GM18508 (cell line): ENCODE results near the gene TOM1.

Experiments used
- ATAC-seq: cut with Tn5 transposase; IDR thresholded peaks from one replicate; pipeline ENCODE4 v1.9.1; 2021; ENCODE audit warnings: moderate number of reproducible peaks; ENCODE audit not compliant: insufficient read depth, unreplicated experiment

The TOM1 gene

DNA sequence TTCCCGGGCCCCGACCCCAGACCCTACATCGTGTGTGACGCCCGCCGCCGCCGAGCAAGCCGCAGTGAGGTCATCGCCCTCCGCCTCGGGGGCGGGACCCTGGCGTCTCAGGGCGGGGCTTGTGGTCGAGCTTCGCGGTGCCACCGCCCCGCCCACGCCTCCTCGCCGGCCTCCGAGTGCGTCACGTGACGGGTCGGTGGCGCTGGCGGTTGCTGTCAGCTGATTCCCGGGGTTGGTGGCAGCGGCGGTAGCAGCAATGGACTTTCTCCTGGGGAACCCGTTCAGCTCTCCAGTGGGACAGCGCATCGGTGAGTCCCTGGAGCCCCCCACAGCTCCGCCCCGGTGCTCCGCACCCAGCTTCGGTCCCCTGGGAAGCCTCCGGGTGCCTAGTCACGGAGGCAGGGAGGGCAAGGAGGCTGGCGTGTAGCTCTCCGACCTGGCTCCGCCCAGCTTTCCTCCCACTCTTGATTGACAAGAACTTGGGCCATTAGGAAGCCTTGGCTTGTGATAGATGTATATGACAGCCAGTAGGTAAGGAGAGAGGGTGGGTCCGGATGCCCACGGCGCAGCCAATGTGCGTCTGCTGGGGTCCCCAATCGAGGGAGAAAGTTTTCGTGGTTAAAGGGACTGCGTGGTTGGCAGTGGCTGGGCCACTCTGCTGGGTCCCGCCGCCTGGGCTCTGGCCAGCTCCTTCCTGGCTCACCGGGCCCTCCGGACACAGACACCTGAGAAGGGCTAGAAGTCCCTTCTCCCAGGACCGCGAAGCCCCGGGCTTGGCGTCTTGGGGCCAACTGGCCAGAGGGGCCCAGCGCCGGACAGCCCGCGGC, at the start of gene TOM1:
TSS of gene TOM1 (plus strand) at position 222 of the 827 bp plus-strand sequence. CDS start at position 257, 35 bp downstream.
- peak; percentile 93 for ATAC-seq

DNA sequence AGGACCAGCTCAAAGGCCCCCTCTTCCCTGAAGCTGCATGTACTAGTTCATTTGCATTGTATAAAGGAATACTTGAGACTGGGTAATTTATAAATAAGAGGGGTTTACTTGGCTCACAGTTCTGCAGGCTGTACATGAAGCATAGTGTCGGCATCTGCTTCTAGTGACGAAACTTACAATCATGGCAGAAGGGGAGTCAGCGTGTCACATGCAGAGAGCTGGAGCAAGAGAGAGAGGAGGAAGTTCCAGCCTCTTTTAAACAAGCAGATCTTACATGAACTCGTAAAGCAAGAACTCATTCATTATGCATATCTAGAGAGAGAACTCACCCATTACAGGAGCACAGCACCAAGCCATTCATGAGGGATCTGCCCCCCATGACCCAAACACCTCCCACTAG, 49.5 kb upstream of the TOM1 start:
- no peak for ATAC-seq

DNA sequence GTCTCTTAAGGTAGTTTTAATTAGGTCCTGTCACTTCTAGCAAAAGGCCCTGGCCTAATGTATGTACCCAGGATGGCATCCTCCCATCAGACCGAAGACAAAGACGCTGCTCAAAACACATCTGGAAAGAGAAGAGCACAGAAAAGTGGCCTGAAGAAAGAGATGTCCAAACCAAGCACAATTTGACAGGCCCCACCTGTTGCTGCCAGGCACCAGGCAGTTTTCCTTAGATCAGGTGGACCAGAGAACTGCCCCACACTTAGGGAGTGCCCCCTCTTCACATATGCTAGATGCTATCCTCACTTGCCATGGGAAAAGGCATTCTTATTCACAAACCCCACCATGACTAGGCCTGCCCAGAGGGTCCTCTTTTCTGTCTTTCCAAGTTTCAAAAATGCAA, 45.7 kb upstream of the TOM1 start:
- no peak for ATAC-seq

DNA sequence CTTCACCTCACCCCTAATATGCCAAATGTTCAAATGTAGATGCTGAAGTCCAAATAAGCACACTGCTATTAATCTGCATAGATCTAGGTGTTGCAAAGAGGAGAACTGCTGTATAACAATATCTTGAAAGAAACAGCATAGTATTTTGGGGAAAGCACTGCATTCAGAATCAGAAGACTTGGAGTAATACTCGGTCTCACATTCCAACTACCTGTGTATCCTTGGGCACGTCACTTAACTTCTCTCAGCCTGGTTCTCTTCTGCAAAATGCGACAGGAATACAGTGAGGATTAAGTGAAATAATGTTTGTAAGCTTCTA, 42.7 kb upstream of the TOM1 start:
- ATAC-seq = peak; percentile 29

DNA sequence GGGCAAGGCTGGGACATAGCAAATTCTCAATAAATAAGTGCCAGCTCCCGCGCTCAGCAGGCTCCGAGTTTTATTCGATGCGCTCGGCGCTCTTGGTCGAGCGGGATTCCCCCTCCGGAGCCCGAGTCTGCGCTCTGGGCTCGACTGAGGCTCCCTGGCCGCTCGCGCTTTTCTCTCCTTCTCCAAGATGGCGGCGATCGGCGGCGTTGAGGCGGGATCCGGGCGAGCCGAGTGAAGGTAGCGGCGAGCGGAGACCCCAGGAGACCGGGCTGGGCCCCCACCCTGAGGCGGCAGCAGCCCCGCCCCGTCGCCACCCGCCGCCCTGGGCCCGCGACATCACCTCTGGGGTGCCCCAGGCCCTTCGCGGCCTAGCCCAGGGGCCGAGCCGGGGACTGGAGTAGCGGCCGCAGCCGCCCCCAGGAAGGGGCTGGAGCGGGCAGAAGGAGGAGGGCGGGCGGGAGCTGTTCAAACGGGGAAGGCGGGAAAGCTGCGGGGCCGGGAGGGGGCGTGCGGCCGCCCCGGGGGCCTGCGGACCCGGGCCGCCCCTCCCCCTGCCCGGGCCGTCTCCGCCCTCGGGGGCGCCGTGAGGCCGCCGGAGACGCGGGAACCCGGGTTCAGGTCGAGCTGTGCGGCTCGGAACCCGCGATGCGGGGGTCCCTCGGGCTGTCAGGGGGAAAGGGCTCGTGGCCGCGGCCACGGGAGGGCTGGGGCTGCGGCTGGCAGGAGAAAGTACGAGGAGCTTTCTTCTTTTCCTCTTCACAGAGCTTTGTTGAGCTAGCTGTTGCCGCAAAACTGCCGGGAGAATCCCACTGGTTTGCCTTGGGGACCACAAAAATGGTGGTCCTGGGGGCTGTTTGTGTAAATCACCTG, 42.1 kb upstream of the TOM1 start, which contains the start of gene HMGXB4:
TSS of gene HMGXB4 (plus strand) at position 173 of the 870 bp plus-strand sequence. CDS start 4,898 bp downstream, outside the sequence.
- ATAC-seq = peak; percentile 65

DNA sequence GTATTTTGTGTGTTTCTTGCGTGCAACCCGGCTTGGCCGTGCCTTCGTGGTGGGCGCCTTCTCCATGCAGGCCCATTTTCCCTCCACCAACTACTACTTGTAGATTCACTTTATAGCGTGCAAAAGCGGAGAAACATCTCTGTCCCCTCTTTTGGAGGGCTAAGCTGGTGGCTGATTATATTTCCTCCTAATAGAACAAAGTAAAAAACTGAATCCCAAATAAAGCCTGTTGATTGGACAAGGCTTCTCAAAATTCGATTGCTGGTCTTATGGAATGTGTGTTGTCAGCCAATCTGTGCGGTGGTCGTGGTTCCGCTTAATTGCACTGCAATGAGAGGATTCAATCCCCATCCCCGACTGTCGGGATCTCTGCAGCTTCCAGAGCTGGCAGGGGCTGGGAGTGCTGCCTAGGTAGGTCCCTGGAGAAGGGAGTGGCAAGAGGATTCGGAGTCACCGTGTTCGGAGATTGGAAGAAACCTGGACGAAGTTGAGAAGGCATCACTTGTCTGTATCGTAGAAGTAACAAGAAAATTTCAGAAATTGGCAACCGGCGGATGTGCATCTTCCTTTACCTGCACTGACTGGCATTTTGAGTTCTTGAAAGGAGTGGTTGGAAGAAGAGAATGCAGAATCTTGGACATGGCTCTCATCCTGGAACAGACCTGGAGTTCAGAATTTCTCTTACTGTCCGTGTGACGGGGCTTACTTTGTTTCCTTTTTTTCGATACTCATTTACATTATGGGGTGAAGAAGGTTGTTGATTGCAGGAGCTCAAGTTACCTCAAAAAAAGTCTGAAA, 41.3 kb upstream of the TOM1 start:
- ATAC-seq = no peak

DNA sequence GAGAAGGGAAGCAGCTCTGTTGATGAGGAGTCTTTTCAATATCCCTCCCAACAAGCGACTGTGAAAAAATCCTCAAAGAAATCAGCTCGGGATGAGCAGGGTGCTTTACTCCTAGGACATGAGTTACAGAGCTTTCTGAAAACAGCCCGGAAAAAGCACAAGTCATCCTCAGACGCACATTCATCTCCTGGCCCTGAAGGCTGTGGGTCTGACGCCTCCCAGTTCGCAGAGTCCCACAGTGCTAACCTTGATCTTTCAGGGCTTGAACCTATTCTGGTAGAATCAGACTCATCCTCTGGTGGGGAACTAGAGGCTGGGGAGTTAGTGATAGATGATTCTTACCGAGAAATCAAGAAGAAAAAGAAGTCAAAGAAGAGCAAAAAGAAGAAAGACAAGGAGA, 34.7 kb upstream of the TOM1 start:
- ATAC-seq = no peak

DNA sequence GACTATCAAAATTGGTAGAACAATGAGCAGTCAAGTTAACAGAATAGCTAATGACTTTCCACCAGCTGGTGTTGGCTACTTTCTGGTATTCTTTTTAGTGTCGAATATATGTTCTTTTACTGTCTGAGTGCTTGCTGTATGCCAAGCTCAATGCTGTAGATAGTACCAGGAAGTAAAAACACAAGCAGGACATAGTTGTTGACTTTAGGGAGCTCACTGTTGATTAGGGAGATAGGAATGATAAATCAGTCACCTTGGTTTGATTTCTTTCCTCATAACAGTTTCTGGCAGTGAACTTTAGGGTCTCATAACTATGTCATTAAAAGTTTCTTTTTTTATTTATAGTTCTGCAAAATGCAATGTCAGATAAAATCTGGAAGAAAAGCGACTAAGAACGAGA, 33.4 kb upstream of the TOM1 start:
- no peak for ATAC-seq

DNA sequence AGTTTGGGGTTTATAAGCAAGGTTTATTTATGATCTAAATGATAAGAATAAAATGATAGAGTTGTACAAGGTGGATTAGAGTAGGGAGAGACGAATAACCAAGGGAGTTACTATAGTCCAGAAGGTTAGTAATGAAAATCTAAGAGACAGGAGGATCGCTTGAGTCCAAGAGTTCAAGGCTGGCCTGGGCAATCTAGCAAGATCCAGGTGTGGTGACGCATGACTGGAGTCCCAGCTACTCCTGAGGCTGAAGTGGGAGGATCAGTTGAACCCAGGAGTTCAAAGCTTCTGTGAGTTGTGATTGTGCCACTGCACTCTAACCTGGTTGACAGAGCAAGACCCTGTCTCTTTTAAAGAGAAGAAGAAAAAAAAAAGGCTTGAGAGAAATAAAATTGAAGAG, 30.1 kb upstream of the TOM1 start:
- no peak for ATAC-seq

DNA sequence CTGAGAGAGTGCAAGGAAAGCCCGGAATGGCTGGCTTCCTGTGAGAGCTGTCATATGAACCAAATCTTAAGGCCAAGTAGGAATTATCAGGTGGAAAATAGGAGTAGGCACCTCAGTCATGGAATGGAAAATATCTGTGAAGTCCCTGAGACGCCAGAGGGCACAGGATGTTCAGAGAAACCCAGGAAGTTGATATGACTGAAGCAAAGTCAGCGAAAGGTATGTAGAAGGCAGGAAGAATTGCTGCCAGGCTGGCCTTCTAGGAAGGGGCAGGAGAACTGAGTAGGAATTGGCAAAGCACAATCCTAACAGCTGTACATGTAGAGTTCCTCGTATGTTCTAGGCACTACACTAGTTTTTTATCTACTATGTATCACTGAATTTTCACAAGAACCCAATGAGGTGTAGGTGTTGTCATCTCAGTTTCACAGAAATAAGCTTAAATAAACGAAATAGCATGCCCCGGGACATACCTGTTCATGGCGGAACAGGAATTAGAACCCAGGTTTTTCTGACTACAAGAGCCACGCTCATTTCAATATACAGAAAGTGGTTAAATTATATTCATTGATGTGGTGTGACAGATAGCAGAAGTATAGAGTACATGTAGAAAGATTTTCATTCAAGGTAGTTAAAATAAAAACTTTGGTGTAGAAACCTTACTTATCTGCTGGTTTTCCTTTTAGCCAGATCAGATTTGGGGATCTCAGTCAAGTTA, 25.4 kb upstream of the TOM1 start:
- no peak for ATAC-seq

DNA sequence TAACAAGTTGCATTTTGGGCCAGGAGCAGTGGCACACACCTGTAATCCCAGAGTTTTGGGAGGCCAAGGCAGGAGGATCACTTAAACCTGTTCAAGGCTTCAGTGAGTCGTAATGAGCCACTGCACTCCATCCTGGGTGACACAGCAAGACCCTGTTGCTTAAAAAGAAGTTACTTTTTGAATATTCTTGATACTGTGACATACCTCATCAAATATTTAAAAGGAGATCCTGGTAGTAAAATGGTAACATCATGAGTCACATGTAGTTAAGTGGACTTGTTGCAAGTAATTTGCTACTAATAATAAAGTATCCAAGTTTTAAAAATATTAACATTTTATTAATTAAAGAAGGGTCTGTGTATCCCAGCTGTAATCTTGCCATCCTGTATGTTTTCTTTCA, 24.1 kb upstream of the TOM1 start:
- no peak for ATAC-seq

DNA sequence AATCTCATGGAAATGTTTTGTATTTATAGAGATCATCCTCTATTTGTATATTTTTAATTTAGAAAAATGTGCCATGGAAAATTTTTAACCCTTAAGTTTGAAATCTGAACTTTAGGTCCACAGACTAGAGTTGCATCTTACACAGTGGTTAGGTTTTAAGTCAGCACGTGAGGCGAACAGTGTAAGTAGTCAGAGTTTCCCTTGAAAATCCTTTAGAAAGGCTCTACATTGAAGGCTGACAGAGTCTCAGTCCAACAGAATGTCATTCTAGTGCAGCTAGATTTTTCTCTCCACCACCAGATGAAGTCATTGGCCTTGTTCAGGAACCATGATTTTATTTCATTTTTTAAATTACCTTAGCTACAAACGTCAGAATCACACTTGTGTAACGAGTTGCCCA, 23.7 kb upstream of the TOM1 start:
- no peak for ATAC-seq

DNA sequence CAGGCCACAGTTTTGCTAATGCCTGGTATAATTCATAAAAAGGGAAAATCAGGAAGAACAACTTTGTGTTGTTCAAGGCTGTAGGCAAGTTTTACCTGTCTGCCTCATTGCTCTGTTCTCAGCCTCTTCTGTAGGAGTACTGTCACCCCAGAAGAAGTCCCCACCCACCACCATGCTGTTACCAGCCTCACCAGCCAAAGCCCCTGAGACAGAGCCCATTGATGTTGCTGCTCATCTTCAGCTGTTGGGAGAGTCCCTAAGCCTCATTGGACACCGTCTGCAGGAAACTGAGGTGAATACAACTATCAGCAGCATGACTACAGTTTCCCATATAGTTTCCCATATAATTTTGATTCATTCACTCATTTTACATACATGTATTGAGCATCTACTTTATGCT, 11.6 kb upstream of the TOM1 start:
- no peak for ATAC-seq

DNA sequence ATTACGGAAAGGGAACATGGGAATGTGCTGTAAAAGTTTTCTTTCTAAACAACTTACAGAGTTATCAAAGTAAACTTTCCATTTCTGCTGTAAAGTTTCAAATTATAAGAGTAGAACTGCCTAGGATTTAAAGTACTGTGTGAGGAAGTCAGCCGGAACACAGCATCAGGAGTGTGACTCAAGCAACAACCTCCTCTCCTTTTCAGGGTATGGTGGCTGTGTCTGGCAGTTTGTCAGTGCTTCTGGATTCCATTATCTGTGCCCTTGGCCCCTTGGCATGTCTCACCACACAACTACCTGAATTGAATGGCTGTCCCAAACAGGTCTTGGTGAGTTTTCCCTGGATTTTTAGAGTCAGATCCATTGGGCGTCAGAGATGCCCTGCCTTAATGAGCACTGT, 6.9 kb upstream of the TOM1 start:
- no peak for ATAC-seq

DNA sequence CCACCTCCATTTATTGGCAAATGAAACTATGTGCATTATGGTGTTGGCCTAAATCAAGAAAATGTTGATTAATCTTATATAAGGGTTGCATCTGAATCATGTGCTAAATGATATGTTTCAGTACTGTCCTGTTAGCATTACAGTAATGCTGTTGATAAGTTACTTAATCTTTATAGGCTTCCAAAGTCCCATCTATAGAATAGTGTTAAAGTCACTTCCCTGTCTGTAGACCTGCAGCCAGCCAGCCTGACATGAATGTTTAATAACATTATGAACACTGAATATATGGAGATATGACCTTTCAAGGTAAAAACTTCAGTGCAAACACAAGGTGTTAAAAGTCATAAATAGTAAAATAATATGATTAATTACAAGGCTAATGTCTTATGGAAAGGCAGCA, 3.6 kb upstream of the TOM1 start:
- ATAC-seq = no peak

DNA sequence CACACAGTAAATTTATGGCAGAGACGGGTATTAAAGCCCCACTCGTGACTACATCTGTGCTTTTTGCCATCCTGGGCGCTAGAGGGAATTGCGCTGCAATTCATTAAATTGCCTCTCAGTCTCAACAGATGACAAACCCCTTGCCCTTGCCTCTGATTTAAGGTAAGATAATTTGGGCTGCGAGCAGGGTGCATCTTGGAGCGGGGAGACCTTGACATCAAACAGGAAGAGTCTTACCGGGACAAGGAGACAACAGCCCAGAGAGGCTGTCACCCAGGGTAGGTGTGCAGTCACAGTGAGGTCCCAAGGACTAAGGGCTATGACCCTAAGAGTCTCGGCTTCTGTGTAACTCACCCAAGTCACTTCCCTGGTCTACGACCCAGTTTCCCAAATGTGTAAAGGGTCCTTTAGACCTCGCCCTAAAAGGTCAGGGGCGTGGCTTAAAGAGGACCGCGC, 449 bp upstream of the TOM1 start:
- peak; percentile 4 for ATAC-seq

DNA sequence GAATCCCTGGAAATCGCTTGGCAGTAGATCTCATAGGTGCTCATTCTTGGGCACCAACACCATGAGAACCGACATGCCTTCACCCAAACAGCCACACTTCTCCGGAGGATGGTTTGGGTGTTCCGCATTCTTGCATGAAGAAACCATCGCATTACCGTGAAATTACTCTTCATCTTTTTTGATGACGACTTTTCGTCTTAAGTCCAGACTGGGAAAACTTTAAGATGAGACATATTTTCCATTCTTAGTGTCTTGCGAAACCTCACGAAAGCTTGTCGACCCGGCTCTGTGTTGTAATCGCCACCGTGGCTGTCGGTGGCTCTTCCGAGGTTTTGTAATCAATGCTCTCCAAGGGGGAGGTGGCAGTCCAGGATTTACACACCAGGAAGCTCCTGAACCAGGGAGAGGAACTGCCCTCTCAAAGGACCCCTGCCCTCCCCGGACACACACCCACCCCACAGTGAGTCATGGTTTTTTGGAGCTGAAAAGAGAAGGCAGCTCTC, 1.7 kb downstream of the TOM1 start:
- ATAC-seq = no peak

DNA sequence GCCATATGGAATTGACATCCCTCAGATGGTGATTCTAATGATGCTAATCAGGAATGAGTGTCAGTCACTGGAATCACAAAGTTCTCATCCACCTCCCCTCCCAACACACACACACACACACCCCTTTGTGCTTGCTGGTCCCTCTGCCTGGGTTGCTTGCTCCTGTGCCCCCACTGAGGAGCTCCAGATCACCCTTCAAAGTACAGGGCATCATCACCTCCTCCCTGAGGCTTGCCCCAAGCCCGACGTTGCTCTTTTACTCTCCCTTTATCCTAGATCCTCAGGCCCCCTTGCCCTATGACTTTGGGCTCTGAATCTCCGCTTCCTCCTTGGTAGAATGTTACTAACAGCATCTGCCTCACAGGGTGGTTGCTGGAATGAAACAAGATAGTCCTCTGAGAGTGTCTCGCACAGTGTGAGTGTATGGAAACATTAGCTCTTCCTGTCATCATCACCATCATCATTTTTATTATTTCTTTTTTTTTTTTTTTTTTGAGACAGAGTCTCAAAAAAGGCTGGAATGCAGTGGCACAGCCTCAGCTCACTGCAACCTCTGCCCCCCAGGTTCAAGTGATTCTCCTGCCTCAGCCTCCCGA, 3.4 kb downstream of the TOM1 start:
- ATAC-seq = no peak

DNA sequence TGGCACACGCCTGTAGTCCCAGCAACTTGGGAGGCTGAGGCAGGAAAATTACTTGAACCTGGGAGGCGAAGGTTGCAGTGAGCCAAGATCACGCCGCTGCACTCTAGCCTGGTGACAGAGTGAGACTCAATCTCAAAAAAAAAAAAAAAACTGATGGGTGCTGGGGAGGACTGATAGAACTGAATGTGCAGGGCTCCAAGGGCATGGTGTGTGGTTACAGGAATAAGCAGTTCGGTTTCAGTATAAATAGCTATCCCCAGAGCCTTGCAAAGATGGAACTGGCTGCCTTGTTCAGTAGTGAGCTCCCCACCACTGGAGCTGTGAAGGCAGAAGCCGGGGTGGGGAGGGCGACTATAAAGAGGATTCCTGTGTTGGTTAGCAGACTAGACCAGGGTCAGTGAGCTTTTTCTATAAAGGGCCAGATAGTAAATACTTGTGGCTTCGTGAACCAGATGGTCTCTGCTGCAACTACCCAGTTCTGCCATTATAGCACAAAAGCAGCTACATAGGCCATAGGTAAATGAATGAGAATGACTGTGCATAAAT, 5.9 kb downstream of the TOM1 start:
- no peak for ATAC-seq
